Measurements from ENCODE around the gene FBXW5.

DNA sequence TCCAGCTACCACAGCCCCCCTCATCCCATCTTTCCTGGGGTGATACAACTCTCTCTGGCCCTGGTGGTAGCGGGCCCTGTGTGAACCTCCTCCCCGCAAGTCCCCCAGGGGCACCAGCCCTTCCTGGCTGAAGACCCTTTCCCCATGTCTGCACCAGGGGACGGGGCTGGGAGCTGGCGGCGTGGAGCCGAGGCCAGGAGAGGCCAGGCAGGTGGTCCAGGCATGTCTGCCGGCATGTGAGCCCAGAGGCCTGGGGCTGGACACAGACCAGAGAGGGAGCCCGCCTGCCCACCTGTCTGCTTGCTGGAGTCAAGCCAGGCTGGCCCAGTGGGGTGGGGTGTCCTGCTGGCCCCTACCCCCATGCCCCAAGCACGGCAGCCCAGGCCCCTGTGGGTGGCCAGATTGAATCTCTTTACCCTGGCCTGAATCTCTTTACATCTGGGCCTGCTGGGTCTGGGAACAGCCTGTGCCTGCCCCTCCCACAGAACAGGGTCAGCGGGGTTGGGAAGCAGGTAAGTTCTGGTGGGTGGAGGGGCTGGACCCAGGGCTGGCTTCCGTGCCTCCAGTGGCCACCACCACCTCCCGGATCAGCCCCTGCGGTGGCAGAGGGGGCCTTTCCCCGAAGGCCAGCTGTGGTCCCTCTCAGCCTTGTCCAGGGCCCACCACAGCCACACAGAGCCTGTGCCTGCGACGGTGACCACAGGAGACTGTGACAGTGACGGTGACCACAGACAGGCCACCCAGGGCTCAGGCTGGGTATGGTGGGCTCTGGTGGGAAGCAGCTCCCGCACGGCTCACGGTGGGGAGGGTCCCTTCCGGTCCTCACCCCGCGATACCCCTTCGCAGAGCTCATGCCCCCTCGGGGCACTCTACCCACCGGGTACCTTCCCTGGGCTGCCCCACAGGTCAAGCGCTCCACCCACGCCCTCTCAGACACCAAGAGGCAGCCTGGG lies 14.6 kb upstream of the FBXW5 start:
- no peak for TF ChIP-seq POLR2AphosphoS5 (IDR thresholded peaks at IDR 0.05; ENCODE audit: low read depth, low read length)
- no peak for TF ChIP-seq CTCF (IDR thresholded peaks at IDR 0.05)
